HEK293T (cell line): ENCODE data around the gene LSM14A.
"Not testable (repeated sequence)": the region's sequence is repeated elsewhere in the genome, so short reads cannot be mapped to it uniquely, and the experiment has no call there.

Experiments
- CTCF ChIA-PET: fragments of 350-600 bp; formaldehyde crosslinking; extraction: SDS; loops from one replicate; lab custom pipeline; 2021; ENCODE audit warnings: antibody characterized with exemption, inconsistent platforms; lab: Yijun Ruan, JAX
- POLR2A ChIA-PET: fragments of 350-600 bp; formaldehyde crosslinking; extraction: SDS; loops from one replicate; lab custom pipeline; 2020; ENCODE audit warnings: antibody characterized with exemption, inconsistent platforms; lab: Yijun Ruan, JAX
- DNase-seq: peaks from one replicate; pipeline ENCODE4 v3.0.0; 2012; ENCODE audit warnings: mixed read lengths; ENCODE audit errors: extremely low spot score
- ARNT ChIP-seq: fragments of 450-650 bp; IDR thresholded peaks from 2 replicates; pipeline ENCODE4 v1.6.1; 2017; ENCODE audit warnings: mild to moderate bottlenecking
- BHLHE40 ChIP-seq: fragments of 450-650 bp; IDR thresholded peaks from 2 replicates; pipeline ENCODE4 v1.6.1; 2016; ENCODE audit warnings: mild to moderate bottlenecking, moderate library complexity, borderline replicate concordance
- CTBP1 ChIP-seq: fragments of 450-650 bp; IDR thresholded peaks from 2 replicates; pipeline ENCODE4 v1.6.1; 2016; ENCODE audit warnings: borderline replicate concordance
- ELF4 ChIP-seq: fragments of 450-650 bp; IDR thresholded peaks from 2 replicates; pipeline ENCODE4 v1.6.1; 2017; ENCODE audit warnings: antibody characterized with exemption
- FOXA1 ChIP-seq: fragments of 450-650 bp; IDR thresholded peaks from 2 replicates; pipeline ENCODE4 v1.6.1; 2016; ENCODE audit warnings: mild to moderate bottlenecking
- FOXK2 ChIP-seq: fragments of 450-650 bp; IDR thresholded peaks from 2 replicates; pipeline ENCODE4 v1.6.1; 2016; ENCODE audit warnings: mild to moderate bottlenecking
- FOXM1 ChIP-seq: fragments of 450-650 bp; IDR thresholded peaks from 2 replicates; pipeline ENCODE4 v1.6.1; 2017; ENCODE audit warnings: mild to moderate bottlenecking, borderline replicate concordance
- HDGF ChIP-seq: fragments of 450-650 bp; IDR thresholded peaks from 2 replicates; pipeline ENCODE4 v1.6.1; 2017; ENCODE audit warnings: antibody characterized with exemption, borderline replicate concordance
- L3MBTL2 ChIP-seq: fragments of 450-650 bp; conservative IDR thresholded peaks from 2 replicates; pipeline ENCODE4 v1.6.1; 2016; ENCODE audit warnings: mild to moderate bottlenecking
- LEF1 ChIP-seq: fragments of 450-650 bp; IDR thresholded peaks from 2 replicates; pipeline ENCODE4 v1.6.1; 2017; ENCODE audit warnings: mild to moderate bottlenecking, borderline replicate concordance
- SP1 ChIP-seq: fragments of 450-650 bp; IDR thresholded peaks from 2 replicates; pipeline ENCODE4 v1.6.1; 2017
- SUZ12 ChIP-seq: fragments of 450-650 bp; IDR thresholded peaks from 2 replicates; pipeline ENCODE4 v1.6.1; 2016; ENCODE audit warnings: mild to moderate bottlenecking
- TARDBP ChIP-seq: fragments of 450-650 bp; IDR thresholded peaks from 2 replicates; pipeline ENCODE4 v1.6.1; 2016
- ZNF384 ChIP-seq: fragments of 450-650 bp; IDR thresholded peaks from 2 replicates; pipeline ENCODE4 v1.6.1; 2016
- TF ChIP-seq, protein P1 (sequence below): fragments of 450-650 bp; IDR thresholded peaks from 2 replicates; pipeline ENCODE4 v1.6.1; 2016

LSM14A gene

DNA sequence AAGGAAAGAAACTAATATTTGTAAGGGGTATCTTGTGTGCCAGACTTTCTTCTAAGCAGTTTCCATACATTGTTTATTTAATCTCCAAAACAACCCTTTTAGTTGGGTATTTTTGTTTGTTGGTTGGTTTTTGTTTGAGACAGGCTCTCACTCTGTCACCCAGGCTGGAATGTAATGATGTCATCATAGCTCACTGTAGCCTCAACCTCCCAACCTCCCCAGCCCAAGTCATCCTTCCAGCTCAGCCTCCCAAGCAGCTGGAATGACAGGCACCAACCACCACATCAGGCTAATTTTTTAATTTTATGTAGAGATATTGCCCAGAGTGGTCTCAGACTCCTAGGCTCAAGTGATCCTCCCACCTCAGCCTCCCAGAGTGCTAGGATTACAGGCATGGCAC is 41.2 kb upstream of the LSM14A start:
- ChIA-PET POLR2A (no interaction called here), CTCF (interaction anchor here (1.2 kb wide), 1 partner anchor 10 kb away, joined by 4 read pairs; no protein-coding TSS in a partner anchor)
- TF ChIP-seq ARNT (no peak), TARDBP (no peak), FOXM1 (no peak), SUZ12 (no peak), ELF4 (no peak), FOXA1 (no peak), ZNF384 (no peak), SP1 (no peak), FOXK2 (no peak)
- TF ChIP-seq, protein P1, sequence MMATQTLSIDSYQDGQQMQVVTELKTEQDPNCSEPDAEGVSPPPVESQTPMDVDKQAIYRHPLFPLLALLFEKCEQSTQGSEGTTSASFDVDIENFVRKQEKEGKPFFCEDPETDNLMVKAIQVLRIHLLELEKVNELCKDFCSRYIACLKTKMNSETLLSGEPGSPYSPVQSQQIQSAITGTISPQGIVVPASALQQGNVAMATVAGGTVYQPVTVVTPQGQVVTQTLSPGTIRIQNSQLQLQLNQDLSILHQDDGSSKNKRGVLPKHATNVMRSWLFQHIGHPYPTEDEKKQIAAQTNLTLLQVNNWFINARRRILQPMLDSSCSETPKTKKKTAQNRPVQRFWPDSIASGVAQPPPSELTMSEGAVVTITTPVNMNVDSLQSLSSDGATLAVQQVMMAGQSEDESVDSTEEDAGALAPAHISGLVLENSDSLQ, result no peak
- no peak for DNase-seq

- POLR2A ChIA-PET, DNase-seq: not testable (repeated sequence)
- CTCF ChIA-PET, result interaction anchor here (1.2 kb wide), 1 partner anchor 11 kb away, joined by 4 read pairs; no protein-coding TSS in a partner anchor
Measured at GRCh38 chr19:34132145-34132544, 40.2 kb upstream of the LSM14A start.

DNA sequence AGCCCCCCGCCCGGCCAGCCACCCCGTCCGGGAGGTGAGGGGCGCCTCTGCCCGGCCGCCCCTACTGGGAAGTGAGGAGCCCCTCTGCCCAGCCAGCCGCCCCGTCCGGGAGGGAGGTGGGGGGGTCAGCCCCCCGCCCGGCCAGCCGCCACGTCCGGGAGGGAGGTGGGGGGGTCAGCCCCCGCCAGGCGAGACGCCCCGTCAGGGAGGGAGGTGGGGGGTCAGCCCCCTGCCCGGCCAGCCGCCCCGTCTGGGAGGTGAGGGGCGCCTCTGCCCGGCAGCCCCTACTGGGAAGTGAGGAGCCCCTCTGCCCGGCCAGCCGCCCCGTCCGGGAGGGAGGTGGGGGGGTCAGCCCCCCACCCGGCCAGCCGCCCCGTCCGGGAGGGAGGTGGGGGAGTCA is 39.6 kb upstream of the LSM14A start:
- CTCF ChIA-PET, DNase-seq, POLR2A ChIA-PET: not testable (repeated sequence)

- CTCF ChIA-PET, result interaction anchor here (0.7 to 1.9 kb wide), 2 partner anchors 11 to 38 kb away, joined by 4 to 5 read pairs; no protein-coding TSS in a partner anchor
- POLR2A ChIA-PET, result interaction anchor here (0.6 to 2.3 kb wide), 10 partner anchors 8 to 342 kb away, joined by 3 to 12 read pairs (median 4); partner anchors contain the start of gene LSM14A
- DNase-seq, result peak; percentile 89
- no peak for TF ChIP-seq LEF1
- TF ChIP-seq TARDBP, result no peak
- TF ChIP-seq ELF4, result peak; percentile 52; the same call in 1 of the 2 replicates
- TF ChIP-seq, protein P1, result peak; percentile 15; the same call in 1 of the 2 replicates
- TF ChIP-seq L3MBTL2, result peak; percentile 85
Measured at GRCh38 chr19:34134190-34135053, 37.9 kb upstream of the LSM14A start.

GRCh38 chr19:34135054-34135800 is 37.1 kb upstream of the LSM14A start:
- no peak for DNase-seq
- CTCF ChIA-PET, result interaction anchor here (0.6 to 1.9 kb wide), 3 partner anchors 10 to 899 kb away, joined by 4 to 10 read pairs (median 4); no protein-coding TSS in a partner anchor
- POLR2A ChIA-PET, result interaction anchor here (1.0 to 2.3 kb wide), 6 partner anchors 10 to 343 kb away, joined by 3 to 12 read pairs (median 6); partner anchors contain the start of gene LSM14A

DNA sequence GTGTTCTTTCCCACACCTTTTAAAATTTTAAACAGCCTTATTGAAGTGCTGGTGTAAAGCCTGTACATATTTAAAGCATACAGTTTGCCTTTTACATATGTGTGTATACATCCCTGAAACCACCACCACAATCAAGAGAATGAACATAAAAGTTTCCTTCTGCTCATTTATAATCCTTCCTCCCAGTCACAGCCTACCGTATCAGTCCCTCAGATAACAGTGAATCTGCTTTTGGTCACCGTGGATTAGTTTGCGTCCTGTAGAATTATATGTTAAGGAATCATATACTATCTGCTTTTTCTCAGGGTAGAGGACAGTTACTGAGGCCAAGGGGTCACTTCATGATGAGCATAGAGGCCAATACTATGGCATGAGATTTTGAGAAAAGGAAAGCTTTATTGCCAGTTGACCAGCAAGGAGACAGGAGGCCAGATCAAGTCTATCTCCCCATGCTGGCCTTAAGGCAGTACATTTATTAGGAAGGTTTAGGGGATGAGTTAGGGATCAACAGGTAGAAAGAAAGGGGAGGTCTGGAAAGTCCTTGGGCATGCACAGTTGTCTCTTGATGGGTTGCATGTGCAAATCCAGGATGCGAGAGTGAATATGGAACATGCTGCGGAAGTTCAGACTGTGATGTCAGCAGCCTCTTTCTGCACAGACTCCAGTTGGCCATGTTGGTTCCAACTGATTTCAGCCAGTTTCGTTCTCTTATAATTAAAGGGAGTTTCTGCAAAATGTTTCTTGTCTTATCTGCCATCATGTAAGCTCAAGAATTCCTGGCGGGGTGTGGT is 36.3 kb upstream of the LSM14A start:
- CTCF ChIA-PET, result interaction anchor here (0.6 to 1.9 kb wide), 2 partner anchors 9 to 900 kb away, joined by 4 to 10 read pairs; no protein-coding TSS in a partner anchor
- no peak for DNase-seq
- TF ChIP-seq CTBP1, result no peak
- no peak for TF ChIP-seq ARNT
- TF ChIP-seq LEF1, result no peak
- TF ChIP-seq BHLHE40, result no peak
- no peak for TF ChIP-seq FOXM1
- TF ChIP-seq FOXA1, result no peak
- TF ChIP-seq, protein P1, result no peak
- no peak for TF ChIP-seq L3MBTL2

More at GRCh38 chr19:34135054-34135800, 37.1 kb upstream of the LSM14A start:
- TF ChIP-seq ZNF384, result no peak; the same call in 1 of the 2 replicates
- no peak for TF ChIP-seq HDGF

More for the DNA sequence above, 36.3 kb upstream of the LSM14A start:
- POLR2A ChIA-PET, result interaction anchor here (2.3 kb wide), 1 partner anchor 36 kb away, joined by 12 read pairs; the partner anchor contains the start of gene LSM14A
